LNCaP clone FGC (cell line): Measurements from ENCODE around the gene SLC38A3.
"Not testable (repeated sequence)": the region's sequence is repeated elsewhere in the genome, so short reads cannot be mapped to it uniquely, and the experiment has no call there.

Experiments used
- DNase-seq: peaks from one replicate; pipeline ENCODE4 v3.0.0-alpha.2; 2011; ENCODE audit warnings: low read depth
- H3K4me3 ChIP-seq: 2 replicates; pipeline ENCODE4 v1.5.1; 2011; ENCODE audit warnings: mild to moderate bottlenecking, low read depth, low read length, control low read depth
- CTCF ChIP-seq: IDR thresholded peaks from 2 replicates; pipeline ENCODE4 v1.5.1; 2012; ENCODE audit warnings: mild to moderate bottlenecking; ENCODE audit not compliant: control insufficient read depth, insufficient read depth; ENCODE audit errors: extremely low read depth

Gene SLC38A3

GRCh38 chr3:50210510-50211367 is 5.7 kb downstream of the SLC38A3 start:
- no peak for TF ChIP-seq CTCF
- no peak for DNase-seq
- no peak overlapping the region for H3K4me3 ChIP-seq

GRCh38 chr3:50211368-50211717 is 6.3 kb downstream of the SLC38A3 start:
- not testable (repeated sequence) for DNase-seq, H3K4me3 ChIP-seq

- TF ChIP-seq CTCF, result no peak
- no peak overlapping the region for H3K4me3 ChIP-seq
- no peak for DNase-seq
Observed at GRCh38 chr3:50211930-50212329, 6.9 kb downstream of the SLC38A3 start.

GRCh38 chr3:50212502-50212901 is 7.4 kb downstream of the SLC38A3 start:
- TF ChIP-seq CTCF, result no peak

GRCh38 chr3:50212971-50213370 is 7.9 kb downstream of the SLC38A3 start:
- no peak overlapping the region for H3K4me3 ChIP-seq
- DNase-seq, result no peak
- TF ChIP-seq CTCF, result no peak

More at GRCh38 chr3:50212502-50212901, 7.4 kb downstream of the SLC38A3 start:
- DNase-seq, result no peak
- H3K4me3 ChIP-seq, result no peak overlapping the region

GRCh38 chr3:50213373-50213772 is 8.3 kb downstream of the SLC38A3 start:
- no peak overlapping the region for H3K4me3 ChIP-seq
- no peak for DNase-seq
- TF ChIP-seq CTCF, result no peak

GRCh38 chr3:50214824-50215223 is 9.8 kb downstream of the SLC38A3 start:
- H3K4me3 ChIP-seq, result no peak overlapping the region
- TF ChIP-seq CTCF, result no peak
- DNase-seq, result no peak
